Body of pancreas (tissue), 4 donors: ENCODE measurements around the gene TENM4.

Experiments
- CTCF ChIP-seq, 7 experiments: fragments of 450-650 bp in 4 of 7; fragments of 200-600 bp in 3 of 7; sonication (generic) in 3 of 7; IDR thresholded peaks; one replicate each; pipeline ENCODE4 v1.5.1; 2016 to 2019; ENCODE audit warnings: antibody characterized with exemption in 7 of 7
- POLR2A ChIP-seq, 3 donors: fragments of 450-650 bp; IDR thresholded peaks; one replicate each; pipeline ENCODE4 v1.6.1; 2016; ENCODE audit warnings: antibody characterized with exemption in 3 of 3, mild to moderate bottlenecking in 2 of 3

DNA sequence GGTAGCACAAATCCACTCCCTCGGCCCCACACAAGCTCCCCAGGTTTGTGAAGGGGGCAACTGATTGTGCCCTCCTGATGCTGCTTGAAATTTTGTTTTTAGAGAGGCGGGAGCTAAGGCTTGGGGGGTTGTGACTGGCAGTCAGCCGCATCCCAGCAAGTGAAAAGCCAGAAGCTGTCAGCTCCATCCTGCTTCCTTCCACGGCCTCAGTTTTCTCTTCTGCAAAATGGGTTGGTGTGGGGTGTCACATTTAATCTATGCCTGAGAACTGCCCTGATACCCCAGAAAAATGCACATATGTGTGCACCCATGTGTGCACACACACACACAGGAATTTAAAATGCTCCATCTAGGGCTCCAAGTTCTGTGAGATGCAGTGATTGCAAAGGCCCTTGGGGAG is 358.6 kb downstream of the TENM4 start:
- TF ChIP-seq POLR2A (IDR thresholded peaks at IDR 0.05): no peak
- TF ChIP-seq CTCF (IDR thresholded peaks at IDR 0.05): no peak
